ENCODE data around the gene MRPS21. TPM values are rescaled to one million over a fixed set of nuclear protein-coding genes. Genes with fewer than 3 reads are reported as not detected.

MRPS21 gene
- total RNA-seq, 2 donors from 2014 or later, result 30.1 to 39.5 TPM

DNA sequence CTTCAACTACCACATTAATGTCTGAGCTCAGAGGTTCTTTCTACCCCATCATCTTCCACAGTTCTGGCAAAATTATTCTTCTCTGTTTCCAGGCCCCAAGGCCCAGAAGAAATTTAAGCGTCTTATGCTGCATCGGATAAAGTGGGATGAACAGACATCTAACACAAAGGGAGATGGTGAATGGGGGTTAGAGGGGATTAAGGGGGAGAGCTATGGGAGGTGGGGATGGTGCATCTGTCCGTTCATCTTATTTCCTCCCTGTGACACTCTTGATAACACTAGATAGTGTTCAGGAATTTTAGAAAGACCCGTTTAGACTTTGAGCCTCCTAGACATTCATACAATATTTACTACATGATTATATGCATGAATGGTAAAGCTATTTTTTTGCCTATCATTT lies 52.7 kb downstream of the MRPS21 start:
- no peaks in the 10 kb centered on the region for H3K9me3 ChIP-seq
- TF ChIP-seq, protein P1, sequence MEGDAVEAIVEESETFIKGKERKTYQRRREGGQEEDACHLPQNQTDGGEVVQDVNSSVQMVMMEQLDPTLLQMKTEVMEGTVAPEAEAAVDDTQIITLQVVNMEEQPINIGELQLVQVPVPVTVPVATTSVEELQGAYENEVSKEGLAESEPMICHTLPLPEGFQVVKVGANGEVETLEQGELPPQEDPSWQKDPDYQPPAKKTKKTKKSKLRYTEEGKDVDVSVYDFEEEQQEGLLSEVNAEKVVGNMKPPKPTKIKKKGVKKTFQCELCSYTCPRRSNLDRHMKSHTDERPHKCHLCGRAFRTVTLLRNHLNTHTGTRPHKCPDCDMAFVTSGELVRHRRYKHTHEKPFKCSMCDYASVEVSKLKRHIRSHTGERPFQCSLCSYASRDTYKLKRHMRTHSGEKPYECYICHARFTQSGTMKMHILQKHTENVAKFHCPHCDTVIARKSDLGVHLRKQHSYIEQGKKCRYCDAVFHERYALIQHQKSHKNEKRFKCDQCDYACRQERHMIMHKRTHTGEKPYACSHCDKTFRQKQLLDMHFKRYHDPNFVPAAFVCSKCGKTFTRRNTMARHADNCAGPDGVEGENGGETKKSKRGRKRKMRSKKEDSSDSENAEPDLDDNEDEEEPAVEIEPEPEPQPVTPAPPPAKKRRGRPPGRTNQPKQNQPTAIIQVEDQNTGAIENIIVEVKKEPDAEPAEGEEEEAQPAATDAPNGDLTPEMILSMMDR (IDR thresholded peaks at IDR 0.05), result no peak
- H3K4me3 ChIP-seq, result no peak overlapping the region
- DNase-seq (ENCODE audit: low spot score) (no peak), ATAC-seq (ENCODE audit: insufficient number of reproducible peaks, low FRiP score, low read depth) (no peak)
- no peaks in the 10 kb centered on the region for H3K4me1 ChIP-seq (ENCODE audit: control insufficient read depth in 1 of 2, low read depth in 2 of 2)
- no peaks in the 10 kb centered on the region for H3K27me3 ChIP-seq (replicated peaks; ENCODE audit: insufficient read depth)
- peaks cover 59% of the 10 kb centered on the region for H3K36me3 ChIP-seq
- H3K27ac ChIP-seq, result no peak overlapping the region

- DNase-seq (ENCODE audit: low spot score) (no peak), ATAC-seq (ENCODE audit: insufficient number of reproducible peaks, low FRiP score, low read depth) (no peak)
- Histone ChIP-seq H3K4me1 (ENCODE audit: control insufficient read depth in 1 of 2, low read depth in 2 of 2) (no peaks in the 10 kb centered on the region), H3K36me3 (peaks cover 37% of the 10 kb centered on the region), H3K4me3 (no peak overlapping the region), H3K27ac (no peak overlapping the region), H3K27me3 (replicated peaks; ENCODE audit: insufficient read depth) (no peaks in the 10 kb centered on the region), H3K9me3 (no peaks in the 10 kb centered on the region)
- TF ChIP-seq, protein P1 (IDR thresholded peaks at IDR 0.05), result no peak
Observed at GRCh38 chr1:150352866-150353265, 59.2 kb downstream of the MRPS21 start.

Other genes starting within 250 kb of the MRPS21 start
- gene VPS45, start 226.1 kb upstream of the MRPS21 start, total RNA-seq, result 10 to 100 TPM; 46.2 to 68.9 TPM
- gene PLEKHO1, start 143.9 kb upstream of the MRPS21 start, total RNA-seq, result 100 to 1,000 TPM; 106 to 125 TPM
- 10 to 100 TPM; 10.7 to 22.2 TPM for gene ANP32E, start 57.7 kb upstream of the MRPS21 start, total RNA-seq
- gene CA14, start 36.1 kb upstream of the MRPS21 start, total RNA-seq, result not detected
- 10 to 100 TPM; 77.5 to 84.5 TPM for gene APH1A, start 24.8 kb upstream of the MRPS21 start, total RNA-seq
- gene C1orf54, start 21.1 kb upstream of the MRPS21 start, total RNA-seq, result 10 to 100 TPM in 1 of 2 donors, 1 to 10 TPM in 1; 6.8 to 27.9 TPM
- gene CIART, start 11.3 kb upstream of the MRPS21 start, total RNA-seq, result 1 to 10 TPM; 5.2 to 9.7 TPM
- gene PRPF3, start 27.7 kb downstream of the MRPS21 start, total RNA-seq, result 10 to 100 TPM; 61.3 to 66.5 TPM
- 10 to 100 TPM; 19.5 to 28.4 TPM for gene RPRD2, start 70.3 kb downstream of the MRPS21 start, total RNA-seq
- 10 to 100 TPM; 11.6 to 13.5 TPM for gene TARS2, start 193.6 kb downstream of the MRPS21 start, total RNA-seq
- gene ECM1, start 214.2 kb downstream of the MRPS21 start, total RNA-seq, result 10 to 100 TPM; 22.8 to 54.0 TPM
- not detected for gene FALEC, start 221.9 kb downstream of the MRPS21 start, total RNA-seq

Data from thoracic aorta (tissue), 2 donors.